Measurements from ENCODE around the gene FEV. TPM values are rescaled to one million over a fixed set of nuclear protein-coding genes. Genes with fewer than 3 reads are reported as not detected.

FEV gene
- total and polyA plus RNA-seq, 7 experiments from 2014 or later = not detected

- DNase-seq (no peak), ATAC-seq (no peak)
- Mint-ChIP-seq H3K9me3 (peaks cover 0 to 3% (median 0%) of the 10 kb centered on the region in 11 donors), H3K27me3 (peaks cover 56 to 86% (median 63%) of the 10 kb centered on the region in 5 donors), H3K27ac (no peak overlapping the region), H3K36me3 (no peaks in the 10 kb centered on the region), H3K4me1 (peaks cover 0 to 26% (median 20%) of the 10 kb centered on the region in 7 donors), H3K4me3 (peak overlapping the region in 1 of 10 donors; percentile 32)
- Histone ChIP-seq H3K4me1 (ENCODE audit: control insufficient read depth in 2 of 2, insufficient read depth in 2 of 2, low read length in 2 of 2) (peaks cover 12 to 13% of the 10 kb centered on the region in 2 donors), H3K36me3 (ENCODE audit: control insufficient read depth in 2 of 3, insufficient read depth in 3 of 3, low read length in 3 of 3) (no peaks in the 10 kb centered on the region), H3K9me3 (ENCODE audit: control insufficient read depth in 2 of 3, low read length in 3 of 3) (no peaks in the 10 kb centered on the region), H3K27ac (ENCODE audit: low read depth, low read length) (no peak overlapping the region), H3K27me3 (ENCODE audit: control insufficient read depth in 2 of 2, insufficient read depth in 2 of 2, low read length in 2 of 2) (peaks cover 0 to 35% of the 10 kb centered on the region in 2 donors), H3K4me3 (ENCODE audit: low read length) (no peak overlapping the region)
- ChIA-PET CTCF (no interaction called here), POLR2A (no interaction called here)
- intact Hi-C loops (cut with micrococcal nuclease) = loop anchor here in 1 of 2 donors (5.0 kb wide), 1 partner anchor 57 kb away; no protein-coding TSS in a partner anchor
Observed at GRCh38 chr2:218999881-219000568, 15.0 kb upstream of the FEV start.

- DNase-seq = no peak
- Mint-ChIP-seq H3K9me3 (peaks cover 0 to 1% (median 0%) of the 10 kb centered on the region in 11 donors), H3K4me1 (peaks cover 0 to 26% (median 21%) of the 10 kb centered on the region in 7 donors), H3K36me3 (no peaks in the 10 kb centered on the region), H3K27me3 (peaks cover 56 to 87% (median 62%) of the 10 kb centered on the region in 5 donors), H3K27ac (no peak overlapping the region), H3K4me3 (no peak overlapping the region)
- ATAC-seq = no peak
- ChIA-PET POLR2A (no interaction called here), CTCF (no interaction called here)
- Histone ChIP-seq H3K27me3 (ENCODE audit: control insufficient read depth in 2 of 2, insufficient read depth in 2 of 2, low read length in 2 of 2) (peaks cover 0 to 33% of the 10 kb centered on the region in 2 donors), H3K36me3 (ENCODE audit: control insufficient read depth in 2 of 3, insufficient read depth in 3 of 3, low read length in 3 of 3) (no peaks in the 10 kb centered on the region), H3K27ac (ENCODE audit: low read depth, low read length) (no peak overlapping the region), H3K4me3 (ENCODE audit: low read length) (no peak overlapping the region), H3K4me1 (ENCODE audit: control insufficient read depth in 2 of 2, insufficient read depth in 2 of 2, low read length in 2 of 2) (peaks cover 12 to 13% of the 10 kb centered on the region in 2 donors), H3K9me3 (ENCODE audit: control insufficient read depth in 2 of 3, low read length in 3 of 3) (no peaks in the 10 kb centered on the region)
- intact Hi-C loops (cut with micrococcal nuclease) = loop anchor here in 1 of 2 donors (5.0 kb wide), 1 partner anchor 58 kb away; no protein-coding TSS in a partner anchor
Observed at GRCh38 chr2:218999021-218999880, 14.3 kb upstream of the FEV start.

- Histone ChIP-seq H3K4me3 (ENCODE audit: low read length) (no peak overlapping the region), H3K4me1 (ENCODE audit: control insufficient read depth in 2 of 2, insufficient read depth in 2 of 2, low read length in 2 of 2) (peaks cover 12 to 20% of the 10 kb centered on the region in 2 donors), H3K9me3 (ENCODE audit: control insufficient read depth in 2 of 3, low read length in 3 of 3) (no peaks in the 10 kb centered on the region), H3K36me3 (ENCODE audit: control insufficient read depth in 2 of 3, insufficient read depth in 3 of 3, low read length in 3 of 3) (no peaks in the 10 kb centered on the region), H3K27me3 (ENCODE audit: control insufficient read depth in 2 of 2, insufficient read depth in 2 of 2, low read length in 2 of 2) (peaks cover 0 to 33% of the 10 kb centered on the region in 2 donors), H3K27ac (ENCODE audit: low read depth, low read length) (no peak overlapping the region)
- peaks cover 0 to 1% (median 0%) of the 10 kb centered on the region in 11 donors for H3K9me3 Mint-ChIP-seq
- DNase-seq = no peak
- ChIA-PET POLR2A (no interaction called here), CTCF (no interaction called here)
- H3K4me1 Mint-ChIP-seq = peaks cover 0 to 26% (median 16%) of the 10 kb centered on the region in 7 donors
- no peak for ATAC-seq
- no peak overlapping the region for H3K4me3 Mint-ChIP-seq
- no peaks in the 10 kb centered on the region for H3K36me3 Mint-ChIP-seq
- H3K27ac Mint-ChIP-seq = no peak overlapping the region
- intact Hi-C loops (cut with micrococcal nuclease) = loop anchor here in 1 of 2 donors (5.0 kb wide), 1 partner anchor 59 kb away; no protein-coding TSS in a partner anchor
- peaks cover 53 to 87% (median 59%) of the 10 kb centered on the region in 5 donors for H3K27me3 Mint-ChIP-seq
Observed at GRCh38 chr2:218998414-218999002, 13.5 kb upstream of the FEV start.

DNA sequence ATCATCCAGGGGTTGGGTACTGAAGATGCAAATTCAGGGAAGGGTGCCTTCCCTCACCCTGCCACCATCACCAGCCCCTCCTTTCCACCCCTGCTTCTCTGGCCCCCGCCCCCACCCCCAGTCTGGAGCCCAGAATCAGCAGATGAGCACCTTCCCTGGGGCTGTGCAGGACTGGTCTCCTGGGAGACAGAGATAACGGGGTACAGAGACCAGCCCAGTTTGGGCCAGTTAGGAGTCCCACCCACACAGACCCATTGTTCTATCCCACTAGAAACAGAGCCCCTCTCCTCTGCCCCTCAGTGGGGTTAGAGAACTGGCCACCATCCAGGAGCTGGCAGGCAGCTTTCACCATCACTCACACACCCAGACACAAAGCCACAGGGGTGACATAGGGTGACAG is 12.7 kb upstream of the FEV start:
- H3K36me3 ChIP-seq (ENCODE audit: control insufficient read depth in 2 of 3, insufficient read depth in 3 of 3, low read length in 3 of 3) = no peaks in the 10 kb centered on the region
- no peak overlapping the region for H3K27ac Mint-ChIP-seq
- H3K36me3 Mint-ChIP-seq = no peaks in the 10 kb centered on the region
- ChIA-PET POLR2A (no interaction called here), CTCF (no interaction called here)
- H3K27ac ChIP-seq (ENCODE audit: low read depth, low read length) = no peak overlapping the region
- H3K27me3 ChIP-seq (ENCODE audit: control insufficient read depth in 2 of 2, insufficient read depth in 2 of 2, low read length in 2 of 2) = peaks cover 0 to 26% of the 10 kb centered on the region in 2 donors
- no peak overlapping the region for H3K4me3 ChIP-seq (ENCODE audit: low read length)
- H3K27me3 Mint-ChIP-seq = peaks cover 48 to 84% (median 53%) of the 10 kb centered on the region in 5 donors
- no peaks in the 10 kb centered on the region for H3K9me3 ChIP-seq (ENCODE audit: control insufficient read depth in 2 of 3, low read length in 3 of 3)
- intact Hi-C loops (cut with micrococcal nuclease) = loop anchor here in 1 of 2 donors (2.0 to 5.0 kb wide), 2 partner anchors 17 to 60 kb away; no protein-coding TSS in a partner anchor
- no peak for ATAC-seq
- no peak for DNase-seq
- peaks cover 0 to 1% (median 0%) of the 10 kb centered on the region in 11 donors for H3K9me3 Mint-ChIP-seq
- peaks cover 12% of the 10 kb centered on the region in 2 donors for H3K4me1 ChIP-seq (ENCODE audit: control insufficient read depth in 2 of 2, insufficient read depth in 2 of 2, low read length in 2 of 2)
- peaks cover 0 to 21% (median 10%) of the 10 kb centered on the region in 7 donors for H3K4me1 Mint-ChIP-seq
- H3K4me3 Mint-ChIP-seq = no peak overlapping the region

GRCh38 chr2:218996937-218997336 is 12.0 kb upstream of the FEV start:
- Mint-ChIP-seq H3K27me3 (peaks cover 51 to 84% (median 56%) of the 10 kb centered on the region in 5 donors), H3K36me3 (no peaks in the 10 kb centered on the region), H3K4me1 (peaks cover 0 to 18% (median 7%) of the 10 kb centered on the region in 7 donors), H3K9me3 (peaks cover 0 to 1% (median 0%) of the 10 kb centered on the region in 11 donors), H3K27ac (no peak overlapping the region), H3K4me3 (no peak overlapping the region)
- ATAC-seq = no peak
- intact Hi-C loops (cut with micrococcal nuclease) = loop anchor here (1.0 to 5.0 kb wide), 5 partner anchors 16 to 158 kb away; no protein-coding TSS in a partner anchor
- Histone ChIP-seq H3K27ac (ENCODE audit: low read depth, low read length) (no peak overlapping the region), H3K4me1 (ENCODE audit: control insufficient read depth in 2 of 2, insufficient read depth in 2 of 2, low read length in 2 of 2) (peaks cover 5 to 7% of the 10 kb centered on the region in 2 donors), H3K27me3 (ENCODE audit: control insufficient read depth in 2 of 2, insufficient read depth in 2 of 2, low read length in 2 of 2) (peaks cover 4 to 27% of the 10 kb centered on the region in 2 donors), H3K9me3 (ENCODE audit: control insufficient read depth in 2 of 3, low read length in 3 of 3) (no peaks in the 10 kb centered on the region), H3K4me3 (ENCODE audit: low read length) (no peak overlapping the region), H3K36me3 (ENCODE audit: control insufficient read depth in 2 of 3, insufficient read depth in 3 of 3, low read length in 3 of 3) (no peaks in the 10 kb centered on the region)
- DNase-seq = no peak
- CTCF ChIA-PET = interaction anchor here (0.5 to 1.1 kb wide), 4 partner anchors 14 to 299 kb away, joined by 3 read pairs; no protein-coding TSS in a partner anchor
- POLR2A ChIA-PET = no interaction called here
